Measurements from ENCODE around the gene CDK6.
"Not testable (repeated sequence)": the region's sequence is repeated elsewhere in the genome, so short reads cannot be mapped to it uniquely, and the experiment has no call there.

CDK6 gene

DNA sequence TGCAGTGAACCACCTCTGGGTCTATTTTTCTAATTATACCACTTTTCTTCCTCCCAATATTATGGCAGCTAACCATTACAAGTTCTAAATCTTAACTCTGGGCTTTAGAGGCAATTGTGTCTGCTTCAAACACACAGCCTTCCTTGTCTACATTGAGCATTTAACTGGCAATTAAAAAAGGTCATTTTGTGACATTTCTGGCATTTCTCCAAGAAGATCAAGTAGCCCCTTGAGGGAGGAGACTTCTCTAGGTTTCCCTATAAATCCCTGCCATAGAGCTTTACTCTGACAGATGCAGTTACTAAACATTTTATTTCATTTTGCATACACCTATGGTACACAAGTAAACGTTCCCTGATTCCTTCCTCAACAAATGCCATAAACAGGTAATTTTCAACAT, 212.8 kb downstream of the CDK6 start:
- DNase-seq (ENCODE audit: low read depth): no peak

DNA sequence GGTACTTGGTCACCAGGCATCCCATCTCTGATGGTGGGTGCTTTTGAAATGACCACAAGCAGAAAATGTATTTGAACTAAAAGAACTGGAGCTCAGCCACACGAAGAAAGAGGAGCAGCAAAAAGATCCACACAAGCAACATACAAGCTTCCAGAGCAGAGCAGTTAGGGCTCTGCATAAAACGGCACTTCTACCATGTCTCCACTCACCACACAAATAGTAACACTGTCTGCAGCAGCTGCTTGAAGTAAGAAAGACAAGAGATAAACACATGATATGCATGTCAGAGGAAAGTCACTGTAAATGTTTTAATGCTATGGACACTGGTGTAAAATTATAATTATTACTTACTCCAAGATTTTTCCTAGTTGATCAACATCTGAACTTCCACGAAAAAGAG, 213.7 kb downstream of the CDK6 start:
- no peak for DNase-seq (ENCODE audit: low read depth)

DNA sequence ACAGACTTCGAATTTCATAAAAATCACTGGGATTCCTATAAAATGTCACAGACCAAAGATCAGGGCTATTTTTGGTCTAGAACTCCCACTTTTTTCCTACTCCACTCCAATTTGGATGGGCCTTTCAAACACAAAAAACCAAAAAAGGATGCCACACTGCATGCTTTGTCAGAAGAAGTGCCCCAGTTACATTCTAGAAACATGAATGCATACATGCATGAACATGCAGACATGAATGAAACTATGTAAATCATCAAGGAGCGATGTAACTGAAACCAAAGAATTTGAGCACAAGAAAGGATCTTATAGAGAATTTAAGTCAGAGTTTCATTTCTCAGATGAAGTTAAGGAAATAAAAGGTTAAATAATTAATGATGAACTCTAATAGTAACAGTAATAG, 214.3 kb downstream of the CDK6 start:
- DNase-seq (ENCODE audit: low read depth): no peak

DNA sequence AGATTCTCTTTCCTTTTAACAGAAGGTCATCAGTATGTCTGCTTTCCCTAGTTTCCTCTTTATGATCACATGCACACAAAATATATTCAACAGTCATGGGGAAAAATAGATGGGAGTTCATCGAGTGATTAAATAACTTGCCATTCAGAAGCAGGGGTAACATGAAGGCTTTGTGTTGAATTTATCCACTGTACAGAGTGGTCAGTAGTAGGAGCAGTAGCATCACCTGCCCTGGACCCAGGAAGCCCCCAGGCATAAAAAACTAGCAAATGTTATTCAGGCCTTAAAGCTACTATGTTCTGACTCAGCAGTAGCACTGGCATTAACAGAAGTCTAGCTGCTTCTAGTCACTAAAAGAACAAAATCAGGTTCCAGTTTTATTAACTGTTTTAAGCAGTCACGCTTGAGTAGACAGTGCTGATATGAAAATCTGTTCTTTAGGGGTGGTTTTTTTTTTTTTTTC, 214.8 kb downstream of the CDK6 start:
- no peak for DNase-seq (ENCODE audit: low read depth)

DNA sequence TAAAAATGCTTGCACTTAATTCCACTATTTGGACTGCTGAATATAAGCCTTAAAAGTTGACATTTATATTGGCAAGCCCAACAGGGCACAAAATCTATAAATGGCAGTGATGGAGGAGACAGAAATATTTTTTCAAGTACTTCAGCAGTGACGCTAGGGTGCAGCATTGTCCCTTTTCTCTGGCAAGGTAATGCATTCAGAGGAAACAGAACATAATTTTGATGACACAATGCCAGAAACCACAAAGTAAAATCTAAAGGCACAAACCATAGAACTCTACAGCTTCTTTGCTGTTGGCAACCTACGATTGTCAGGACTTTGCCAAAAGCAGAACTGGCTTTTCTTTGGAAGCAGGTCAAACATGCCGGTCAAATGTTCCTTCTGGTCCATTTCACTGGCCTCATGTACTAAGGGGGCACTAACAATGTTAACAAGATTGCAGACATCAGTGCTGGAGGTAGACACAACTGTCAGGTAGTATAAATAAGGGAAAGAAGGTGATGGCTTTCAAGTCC, 215.3 kb downstream of the CDK6 start:
- DNase-seq (ENCODE audit: low read depth): peak; percentile 67

DNA sequence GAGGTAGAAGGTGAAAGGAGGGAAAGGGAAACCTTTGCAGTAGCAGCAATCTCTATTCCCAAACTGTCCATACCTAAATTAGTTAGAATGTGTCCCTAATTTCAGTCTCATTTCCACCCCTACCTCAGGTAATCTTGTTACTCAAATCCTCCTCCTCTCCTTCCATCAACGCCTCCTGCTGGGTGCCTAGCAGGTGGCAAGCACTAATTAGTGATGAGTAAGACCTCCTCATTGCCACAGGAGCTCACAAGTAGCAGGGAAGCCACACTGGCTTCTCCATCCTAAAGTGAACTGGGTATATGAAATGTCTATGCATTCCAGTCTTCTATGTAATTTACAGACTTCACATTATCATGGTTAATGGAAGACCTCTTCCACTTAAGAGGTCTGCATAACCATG, 220.5 kb downstream of the CDK6 start:
- no peak for DNase-seq (ENCODE audit: low read depth)

DNA sequence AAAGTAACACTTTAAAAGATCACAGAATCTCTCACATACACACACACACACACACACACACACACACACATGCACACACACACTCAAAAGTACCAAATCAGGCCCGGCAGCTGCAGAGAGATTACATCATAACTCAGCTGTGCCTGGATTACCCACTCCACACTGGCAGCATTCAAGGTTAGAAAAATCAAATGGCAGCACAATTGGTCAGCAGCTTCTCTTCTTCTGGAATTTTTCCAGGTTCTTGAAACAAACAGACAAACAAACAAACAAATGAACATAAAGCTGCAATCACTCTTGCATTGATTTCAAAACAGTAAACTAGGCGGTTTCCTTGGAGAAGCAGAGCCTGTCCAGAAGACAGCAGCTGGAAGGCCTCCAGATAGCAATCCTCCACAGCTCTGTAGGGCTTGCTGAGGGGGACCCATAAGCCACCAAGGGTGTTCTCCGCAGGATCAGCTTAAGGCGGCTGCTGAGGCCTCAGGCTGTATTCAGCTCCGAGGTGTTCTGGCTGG, 221.7 kb downstream of the CDK6 start:
- DNase-seq (ENCODE audit: low read depth): no peak

DNA sequence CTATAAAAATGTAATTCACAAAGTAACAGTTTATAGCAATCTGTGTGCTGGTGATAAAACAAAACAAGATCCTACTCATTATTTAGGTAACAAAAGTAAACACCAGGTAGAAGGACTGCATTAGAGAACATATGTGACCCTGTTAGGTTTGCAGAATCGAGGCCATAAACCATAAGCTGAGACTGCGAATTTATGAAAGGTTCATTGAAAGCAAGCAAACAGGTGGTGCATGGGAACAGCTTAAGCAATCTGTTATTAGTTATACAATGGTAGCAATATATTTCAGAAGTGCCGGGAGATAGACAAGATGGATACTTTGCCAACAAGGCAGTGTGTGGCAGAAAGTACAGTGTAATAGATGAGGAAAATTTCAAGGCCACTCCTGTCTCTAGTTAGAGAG, 222.7 kb downstream of the CDK6 start:
- no peak for DNase-seq (ENCODE audit: low read depth)

DNA sequence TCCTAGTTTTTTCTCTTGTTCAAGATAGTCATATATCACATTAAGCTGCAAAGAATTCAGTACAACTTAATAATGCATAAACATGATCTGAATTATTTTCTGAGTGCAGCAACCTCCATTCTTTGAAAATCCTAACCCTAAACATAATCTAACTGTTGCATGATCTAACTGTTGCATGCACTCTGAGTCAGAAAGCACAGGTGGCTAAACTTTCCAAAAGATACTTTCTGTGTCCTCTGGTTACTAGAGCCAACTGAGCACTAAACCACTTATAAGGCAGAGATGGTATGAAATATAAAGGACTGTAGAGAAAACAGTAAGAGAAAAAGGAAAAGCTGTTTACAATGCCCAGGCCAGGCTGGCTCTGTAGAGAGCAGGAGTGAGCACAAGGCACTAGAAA, 223.2 kb downstream of the CDK6 start:
- DNase-seq (ENCODE audit: low read depth): no peak

DNA sequence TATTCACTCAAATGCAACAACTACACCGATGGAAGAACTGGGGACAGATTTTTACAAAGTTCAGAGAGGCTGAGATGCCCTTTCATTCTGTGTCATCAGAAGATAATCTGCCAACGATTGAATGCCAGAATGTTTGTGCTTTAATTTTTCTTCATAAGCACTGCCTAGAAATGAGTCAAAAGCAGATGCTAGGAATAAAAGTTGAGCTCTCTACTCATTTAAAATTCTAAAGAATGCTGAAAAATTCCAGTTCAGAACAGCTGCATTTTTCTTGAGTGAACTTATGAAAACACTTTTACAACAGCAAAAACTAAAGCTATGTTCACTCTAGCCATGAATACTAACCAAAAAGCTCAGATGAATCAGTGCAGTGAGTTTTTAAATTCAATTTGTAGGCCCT, 223.9 kb downstream of the CDK6 start:
- peak; percentile 80 for DNase-seq (ENCODE audit: low read depth)

DNA sequence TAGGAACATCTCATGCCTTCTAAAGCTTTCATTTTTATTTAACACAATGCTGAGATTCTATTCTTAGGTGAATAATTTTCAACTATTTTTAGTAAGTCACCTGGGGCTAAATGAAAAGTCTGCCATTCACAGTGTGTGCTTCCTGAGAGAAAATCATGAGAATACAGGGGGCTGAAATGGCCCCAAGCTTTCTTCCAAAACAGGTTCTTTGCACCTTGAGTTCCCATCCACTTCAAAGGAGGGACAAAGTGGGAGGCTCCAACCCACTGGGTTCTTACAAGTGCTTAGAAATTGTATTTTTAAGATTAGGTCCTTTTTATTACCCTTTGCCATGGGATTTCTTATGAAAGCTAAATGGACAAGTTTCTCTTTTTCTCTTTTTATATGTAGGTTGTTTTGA, 224.6 kb downstream of the CDK6 start:
- no peak for DNase-seq (ENCODE audit: low read depth)

DNA sequence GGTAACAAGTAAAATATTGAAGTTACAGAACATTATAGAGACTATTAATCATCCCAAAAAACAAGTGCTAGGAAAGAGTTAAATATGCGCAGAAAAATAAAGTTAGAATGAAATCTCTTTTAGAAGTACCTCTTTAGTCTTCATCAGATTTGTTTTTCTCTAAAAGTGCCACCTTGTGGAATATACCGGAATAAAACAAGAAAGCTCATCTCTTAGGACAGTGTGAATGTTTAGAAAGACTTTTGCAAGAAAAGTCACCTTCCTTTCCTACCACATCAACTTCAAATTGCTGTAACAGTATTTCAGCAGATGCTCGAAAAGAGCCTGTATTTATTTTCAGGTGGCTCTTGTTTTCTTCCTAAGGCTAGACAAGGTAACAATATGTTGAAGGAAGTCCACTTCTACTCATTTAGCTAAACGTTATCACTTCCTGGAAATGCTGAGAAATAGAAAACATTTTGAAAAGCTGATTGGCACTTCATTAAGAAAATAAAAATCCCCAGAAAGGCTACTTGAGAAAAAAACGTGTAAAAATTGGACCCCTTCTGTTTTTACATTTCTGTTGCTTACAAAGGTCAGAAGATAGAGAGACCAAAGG, 226.4 kb downstream of the CDK6 start:
- DNase-seq (ENCODE audit: low read depth): no peak

DNA sequence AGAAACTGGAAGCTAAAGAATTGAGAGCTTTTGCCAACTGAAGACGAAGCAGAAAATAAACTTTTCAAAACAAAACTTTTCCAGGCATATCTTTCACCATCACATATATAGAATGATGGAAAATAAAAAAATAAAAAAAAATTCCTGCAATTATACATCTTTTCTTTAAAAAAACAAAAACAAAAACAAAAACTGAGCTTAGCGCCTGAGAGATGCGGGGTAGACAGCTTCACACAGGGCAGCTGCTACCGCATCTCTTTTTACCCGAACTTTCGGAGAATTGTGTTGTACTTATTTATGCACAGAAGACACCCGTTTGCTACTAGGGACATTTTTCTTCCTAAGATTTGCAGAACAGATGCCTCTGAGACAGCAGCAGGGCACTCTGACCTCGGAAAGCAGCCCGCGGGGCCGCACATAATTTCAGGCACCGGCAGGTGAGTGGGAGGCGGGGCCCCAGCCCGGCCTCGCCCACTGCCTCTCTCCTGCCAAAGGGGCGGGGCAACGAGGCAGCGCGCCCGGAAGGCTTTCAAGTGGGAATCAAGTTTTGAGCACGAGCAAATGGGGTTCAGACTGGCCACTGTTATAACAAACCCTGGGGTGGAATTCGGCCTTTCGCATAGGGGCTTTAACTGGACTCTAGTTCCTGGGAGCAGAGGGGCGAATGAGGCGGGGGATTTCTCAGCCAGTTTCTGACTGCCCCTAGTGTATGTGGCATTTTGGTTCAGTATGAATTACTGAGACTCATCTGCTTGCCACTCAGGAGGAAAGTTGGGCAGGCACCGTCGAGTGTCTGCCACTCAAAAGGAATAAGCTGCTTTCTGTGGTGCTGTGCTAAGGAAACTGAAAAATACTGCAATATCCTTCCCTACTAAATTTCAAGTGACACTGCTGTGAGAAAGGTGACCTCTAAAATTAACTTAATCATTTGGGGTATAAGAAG, 227.7 kb downstream of the CDK6 start:
- DNase-seq (ENCODE audit: low read depth): no peak

DNA sequence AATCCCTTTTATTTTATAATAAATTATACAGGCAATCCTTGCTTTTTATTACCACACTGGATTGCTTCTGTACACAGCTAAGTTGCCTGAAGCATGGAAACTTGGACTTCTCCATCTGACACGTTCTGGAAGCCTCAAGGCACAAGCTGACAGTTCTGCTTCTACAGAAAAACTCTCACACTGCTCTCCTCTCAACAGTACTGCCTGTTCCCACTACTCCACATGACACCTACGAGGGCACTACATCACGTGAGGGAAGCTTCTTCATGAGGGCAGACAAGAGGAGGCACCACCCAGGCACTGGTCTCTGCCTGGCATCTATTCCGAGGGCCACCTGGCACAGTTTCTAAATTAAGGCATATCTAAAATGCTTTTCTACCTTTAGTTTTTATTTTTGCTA, 229.4 kb downstream of the CDK6 start:
- DNase-seq (ENCODE audit: low read depth): no peak

DNA sequence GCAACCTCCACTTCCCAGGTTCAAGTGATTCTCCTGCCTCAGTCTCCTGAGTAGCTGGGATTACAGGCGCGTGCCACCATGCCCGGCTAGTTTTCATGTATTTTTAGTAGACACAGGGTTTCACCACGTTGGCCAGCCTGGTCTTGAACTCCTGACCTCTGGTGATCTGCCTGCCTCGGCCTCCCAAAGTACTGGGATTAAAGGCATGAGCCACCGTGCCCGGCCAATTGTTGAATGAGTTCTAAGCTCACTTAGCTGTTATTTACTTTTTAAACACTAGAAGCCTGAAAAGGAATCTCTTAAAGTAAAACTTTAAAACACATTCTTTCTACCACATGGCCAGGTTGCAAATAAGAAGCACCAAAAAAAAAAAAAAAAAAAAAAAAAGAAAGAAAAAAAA, 231.9 kb downstream of the CDK6 start:
- not testable (repeated sequence) for DNase-seq (ENCODE audit: low read depth)

DNA sequence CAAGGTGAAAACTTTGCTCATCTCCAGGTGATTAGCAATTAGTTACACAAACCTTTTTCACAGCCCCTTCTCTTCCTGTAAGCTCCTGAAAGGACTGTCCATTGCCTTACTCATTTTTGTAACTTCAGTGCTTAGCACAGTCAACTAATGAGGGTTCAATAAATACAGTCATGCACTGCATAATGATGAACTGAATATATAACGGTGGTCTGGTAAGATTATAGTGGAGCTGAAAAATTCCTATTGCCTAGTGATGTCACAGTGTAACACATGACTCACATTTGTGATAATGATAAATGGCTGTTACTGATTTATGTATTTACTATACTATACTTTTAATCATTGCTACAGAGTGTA, 233.3 kb downstream of the CDK6 start:
- no peak for DNase-seq (ENCODE audit: low read depth)

DNA sequence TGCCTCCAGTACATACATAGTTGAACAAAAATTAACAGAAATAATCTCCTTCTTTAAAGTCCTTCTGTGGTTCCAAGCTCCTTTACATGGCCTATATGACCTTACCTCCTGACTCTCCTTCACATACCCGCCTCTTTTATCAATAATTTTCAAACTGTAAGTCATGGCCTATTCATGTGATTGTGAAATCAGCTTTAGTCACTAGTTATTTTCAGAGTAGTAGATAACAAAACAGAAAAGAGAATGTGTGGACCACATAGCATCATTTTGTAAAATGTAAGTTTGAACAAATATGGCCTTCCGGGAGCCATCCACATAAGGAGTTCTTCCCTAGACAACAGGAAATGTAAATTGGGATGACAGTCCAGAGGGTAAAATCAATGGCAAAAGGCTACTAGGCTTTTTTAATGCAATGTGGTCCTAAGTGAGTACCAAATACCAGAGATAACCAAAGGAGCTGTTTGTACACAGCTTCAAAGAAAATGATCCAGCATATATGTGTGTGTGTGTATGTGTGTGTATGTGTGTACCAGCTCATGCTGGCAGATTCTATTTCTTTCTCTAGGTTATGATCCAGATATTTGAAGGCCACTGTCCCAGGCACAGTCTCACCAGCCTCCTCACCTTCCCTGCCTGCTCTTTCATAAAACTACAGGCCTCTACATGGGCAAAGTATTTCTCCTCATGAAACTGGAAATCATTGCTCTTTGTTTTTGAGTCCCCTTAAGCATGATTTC, 233.9 kb downstream of the CDK6 start:
- no peak for DNase-seq (ENCODE audit: low read depth)

DNA sequence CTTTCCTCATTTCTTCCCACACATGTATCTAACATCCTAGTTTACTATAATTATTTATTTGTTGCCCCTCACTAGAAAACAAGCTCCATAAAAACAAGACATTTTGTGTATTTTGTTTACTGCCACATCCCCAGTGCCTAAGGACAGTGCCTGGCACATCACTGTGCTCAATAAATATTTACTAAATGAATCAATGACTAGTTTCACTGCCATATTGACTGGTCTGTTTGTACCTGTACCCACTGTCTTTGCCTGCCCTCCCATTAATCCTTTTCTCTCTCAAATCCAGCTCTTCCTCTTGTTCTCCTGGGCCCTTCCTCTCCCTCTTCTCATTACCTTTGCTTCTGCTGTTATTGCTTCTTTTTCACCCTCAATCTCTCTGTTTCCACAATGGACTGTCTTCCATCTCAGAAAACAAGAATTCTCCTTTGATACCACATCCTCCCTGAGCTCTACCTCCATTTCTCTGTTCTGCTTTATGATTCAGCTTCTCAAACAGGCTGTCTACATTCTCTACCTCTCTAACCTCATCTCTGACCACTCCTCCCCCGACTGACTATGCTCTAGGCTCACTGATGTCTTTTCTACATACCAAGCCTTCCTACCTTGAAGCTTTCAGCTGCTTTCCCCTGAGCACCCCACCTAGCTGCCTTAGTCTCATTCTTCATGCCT, 237.9 kb downstream of the CDK6 start:
- DNase-seq (ENCODE audit: low read depth): no peak

DNA sequence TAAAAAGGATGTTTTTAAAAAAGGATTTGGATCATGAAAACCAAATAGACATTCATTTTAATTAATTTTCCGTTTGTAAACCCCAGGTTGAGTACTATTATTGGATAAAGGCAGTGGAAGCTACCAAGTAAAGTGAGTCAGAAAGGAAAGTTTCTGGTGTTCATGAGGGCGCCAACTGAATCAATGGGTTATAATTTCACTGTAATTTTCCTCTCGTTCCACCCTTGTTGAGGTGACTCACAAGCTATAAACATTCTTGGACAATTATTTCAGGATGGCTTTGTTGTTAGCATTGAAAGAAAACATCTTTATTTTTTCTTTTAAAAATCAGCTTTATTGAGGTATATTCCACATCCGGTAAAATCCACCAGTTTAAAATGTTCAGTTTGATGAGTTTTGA, 241.1 kb downstream of the CDK6 start:
- DNase-seq (ENCODE audit: low read depth): peak; percentile 74

DNA sequence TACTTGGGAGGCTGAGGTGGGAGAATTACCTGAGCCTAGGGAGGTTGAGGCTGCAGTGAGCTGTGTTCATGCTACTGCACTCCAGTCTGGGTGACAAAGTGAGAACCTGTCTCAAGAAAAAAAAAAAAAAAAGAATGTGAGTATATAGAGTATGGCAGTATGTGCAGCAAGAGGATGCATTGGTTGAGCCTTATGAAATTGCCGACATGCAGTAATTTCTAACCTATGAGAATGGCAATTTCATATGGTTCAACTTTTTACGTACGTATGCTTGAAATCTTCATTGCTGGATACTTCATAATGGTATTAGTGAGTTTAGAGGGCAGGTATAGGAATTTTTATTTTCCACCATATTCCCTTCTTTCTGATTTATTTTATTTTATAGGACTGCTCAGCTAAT, 241.6 kb downstream of the CDK6 start:
- no peak for DNase-seq (ENCODE audit: low read depth)

DNA sequence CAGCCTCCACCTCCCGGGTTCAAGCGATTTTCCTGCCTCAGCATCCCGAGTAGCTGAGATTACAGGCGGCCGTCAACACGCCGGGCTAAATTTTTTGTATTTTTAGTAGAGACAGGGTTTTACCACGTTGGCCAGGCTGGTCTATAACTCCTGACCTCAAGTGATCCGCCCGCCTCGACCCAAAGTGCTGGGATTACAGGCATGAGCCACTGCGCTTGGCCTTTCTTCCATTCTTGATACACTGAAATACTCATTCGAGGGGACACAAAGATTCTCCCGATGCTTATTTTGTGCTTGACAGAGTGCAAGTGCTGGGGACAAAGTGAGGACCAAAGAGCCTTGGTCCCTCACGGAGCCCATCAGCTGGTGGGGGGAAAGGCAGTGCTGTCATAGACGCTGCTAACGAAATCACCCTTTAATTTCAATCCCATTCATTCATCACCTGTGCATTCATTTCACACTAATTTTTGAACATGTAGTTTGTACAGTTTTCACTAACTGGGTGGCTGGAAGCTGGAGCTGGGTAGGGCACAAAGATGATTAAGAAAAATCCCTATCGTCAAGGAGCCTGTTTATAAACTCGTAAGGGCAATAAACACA, 245.6 kb downstream of the CDK6 start:
- no peak for DNase-seq (ENCODE audit: low read depth)

DNA sequence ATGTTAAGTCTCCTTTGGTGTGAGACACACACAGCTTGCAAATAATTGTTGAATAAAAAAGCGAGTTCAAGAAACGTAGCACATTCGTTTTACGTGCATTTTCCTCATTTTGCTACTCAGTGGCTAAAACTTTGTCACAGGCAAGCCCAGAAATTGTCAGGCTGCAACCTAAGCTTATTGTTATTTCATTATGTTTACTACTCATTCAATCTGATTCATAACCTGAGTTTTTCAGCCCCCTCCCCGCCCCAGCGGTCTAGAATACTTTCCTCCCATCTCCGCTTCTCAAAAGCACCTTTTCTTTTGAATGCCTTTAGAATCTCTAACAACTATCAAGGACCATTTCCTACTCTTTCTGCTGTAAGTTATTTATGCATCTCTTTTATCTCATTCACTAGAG, 247.3 kb downstream of the CDK6 start:
- DNase-seq (ENCODE audit: low read depth): no peak
